A375 (cell line): ENCODE measurements around the gene SUN1. TPM values are rescaled to one million over a fixed set of nuclear protein-coding genes. Genes with fewer than 3 reads are reported as not detected.

Source experiments
- total RNA-seq: library from RNA; depleted of rRNA; stranded (reverse); fragments of >200 nt; shearing (Covaris generic); gene quantifications from 2 replicates; pipeline ENCODE4 v1.2.3, GENCODE V29; 2014; rRNA removed

SUN1 gene
- total RNA-seq: 104 and 107 TPM in 2 replicates

GRCh38 chr7:832167-832967 lies at the start of gene SUN1:
SUN1 (plus strand) TSS chr7:832476; CDS start chr7:832525, 49 bp downstream.

GRCh38 chr7:876077-876971 lies 44.0 kb downstream of the SUN1 start, which contains the start of gene GET4:
GET4 (plus strand) TSS chr7:876554; CDS start chr7:876646, 92 bp downstream.

Other genes starting within 250 kb of the SUN1 start
- 39.5 and 45.6 TPM in 2 replicates for gene DNAAF5, start 105.8 kb upstream of the SUN1 start, total RNA-seq
- 28.4 and 30.1 TPM in 2 replicates for gene PRKAR1B, start 105.2 kb upstream of the SUN1 start, total RNA-seq
- gene GET4, start 44.1 kb downstream of the SUN1 start, total RNA-seq: 46.4 and 57.3 TPM in 2 replicates
- gene ADAP1, start 122.2 kb downstream of the SUN1 start, total RNA-seq: 1.2 and 5.7 TPM in 2 replicates
- 13.1 and 14.7 TPM in 2 replicates for gene COX19, start 143.1 kb downstream of the SUN1 start, total RNA-seq
- gene CYP2W1, start 150.7 kb downstream of the SUN1 start, total RNA-seq: not detected in 2 replicates
- gene GPR146, start 212.1 kb downstream of the SUN1 start, total RNA-seq: 1.7 and 1.8 TPM in 2 replicates